NCI-H345 treated with DMSO at 0.1 percent for 48 hours (cell line): ENCODE results near the gene CLMN.

ENCODE experiments used
- DNase-seq: peaks from one replicate; lab custom pipeline; 2025; ENCODE audit not compliant: unreplicated experiment; lab: John Stamatoyannopoulos, UW

The CLMN gene

GRCh38 chr14:95305145-95305544 is 14.6 kb downstream of the CLMN start:
- DNase-seq = no peak

- no peak for DNase-seq
Measured at GRCh38 chr14:95304342-95304741, 15.4 kb downstream of the CLMN start.

GRCh38 chr14:95303552-95303951 is 16.2 kb downstream of the CLMN start:
- DNase-seq = no peak

GRCh38 chr14:95302667-95303506 is 16.8 kb downstream of the CLMN start:
- no peak for DNase-seq

- no peak for DNase-seq
Measured at GRCh38 chr14:95301527-95302187, 18.1 kb downstream of the CLMN start.

- no peak for DNase-seq
Measured at GRCh38 chr14:95300697-95301526, 18.8 kb downstream of the CLMN start.

GRCh38 chr14:95300002-95300696 is 19.6 kb downstream of the CLMN start:
- DNase-seq = no peak

GRCh38 chr14:95299271-95299670 is 20.4 kb downstream of the CLMN start:
- no peak for DNase-seq

- DNase-seq = no peak
Measured at GRCh38 chr14:95297832-95298231, 21.9 kb downstream of the CLMN start.

GRCh38 chr14:95296966-95297365 is 22.7 kb downstream of the CLMN start:
- DNase-seq = no peak

- DNase-seq = no peak
Measured at GRCh38 chr14:95295600-95296376, 23.9 kb downstream of the CLMN start.

- DNase-seq = peak; percentile 39
Measured at GRCh38 chr14:95294834-95295599, 24.7 kb downstream of the CLMN start.

GRCh38 chr14:95294320-95294719 is 25.4 kb downstream of the CLMN start:
- no peak for DNase-seq

GRCh38 chr14:95293449-95293848 is 26.3 kb downstream of the CLMN start:
- no peak for DNase-seq

GRCh38 chr14:95292660-95293425 is 26.9 kb downstream of the CLMN start:
- no peak for DNase-seq

- DNase-seq = peak; percentile 23
Measured at GRCh38 chr14:95291859-95292542, 27.7 kb downstream of the CLMN start.

GRCh38 chr14:95290871-95291431 is 28.8 kb downstream of the CLMN start:
- DNase-seq = peak; percentile 69

- DNase-seq = no peak
Measured at GRCh38 chr14:95290021-95290420, 29.7 kb downstream of the CLMN start.
